ENCODE measurements around the gene SCNN1B.

GRCh38 chr16:23355106-23355670 is 53.1 kb downstream of the SCNN1B start:
- TF ChIP-seq POLR2A (IDR thresholded peaks at IDR 0.05), result no peak
- TF ChIP-seq CTCF (IDR thresholded peaks at IDR 0.05), result no peak
